Measurements from ENCODE around the gene NPSR1. TPM values are rescaled to one million over a fixed set of nuclear protein-coding genes. Genes with fewer than 3 reads are reported as not detected.

The NPSR1 gene
- total RNA-seq, 2 donors from 2014 or later = not detected

DNA sequence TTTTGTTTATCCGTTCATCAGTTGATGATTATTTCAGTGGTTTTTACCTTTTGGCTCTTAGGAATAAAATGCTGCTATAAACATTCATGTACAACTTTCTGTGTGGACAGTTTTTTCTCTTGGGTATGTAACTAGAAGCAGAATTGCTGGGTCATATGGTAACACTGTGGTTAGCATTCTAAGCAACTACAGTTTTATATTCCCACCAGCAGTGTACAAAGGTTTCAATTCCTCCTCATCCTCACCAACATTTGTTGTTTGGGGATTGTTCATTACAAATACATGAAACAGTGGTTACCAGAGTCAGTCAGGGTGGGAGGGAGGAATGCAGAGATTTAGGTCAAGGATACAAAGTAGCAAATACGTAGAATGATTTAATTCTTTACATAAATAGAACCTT, 97.0 kb downstream of the NPSR1 start:
- no peak for ATAC-seq (replicated peaks in 1 of 2)
- DNase-seq = no peak
- no peaks in the 10 kb centered on the region for H3K9me3 Mint-ChIP-seq
- H3K27me3 Mint-ChIP-seq (ENCODE audit: low read depth) = peaks cover 9% of the 10 kb centered on the region
- no peaks in the 10 kb centered on the region for H3K36me3 Mint-ChIP-seq (ENCODE audit: insufficient read depth in 2 of 2)
- H3K4me1 Mint-ChIP-seq (ENCODE audit: low read depth) = no peaks in the 10 kb centered on the region
- no peak overlapping the region for H3K27ac Mint-ChIP-seq
- H3K4me3 Mint-ChIP-seq = no peak overlapping the region

GRCh38 chr7:34756025-34756437, 98.0 kb downstream of the NPSR1 start:
- no peak for ATAC-seq (replicated peaks in 1 of 2)

DNA sequence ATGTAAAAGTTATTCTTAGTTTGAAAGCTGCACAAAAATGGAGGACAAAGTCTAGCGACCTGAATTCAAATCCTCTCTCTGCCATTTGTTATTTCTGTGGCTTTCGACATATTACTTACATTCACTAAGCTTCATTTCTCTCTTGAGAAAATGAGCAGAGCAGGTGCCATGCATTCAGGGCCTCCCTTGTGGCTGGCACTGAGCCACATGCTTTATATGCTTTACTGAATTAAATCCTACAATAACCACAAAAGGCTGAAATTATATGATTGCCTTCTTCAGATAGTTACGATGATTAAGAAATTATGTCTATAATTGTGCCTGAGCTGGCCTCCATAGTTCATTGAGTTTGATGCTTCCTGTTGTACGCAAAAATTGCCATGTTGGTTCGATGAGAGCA, 98.7 kb downstream of the NPSR1 start:
- DNase-seq (no peak), ATAC-seq (replicated peaks in 1 of 2) (no peak)
- Mint-ChIP-seq H3K27ac (no peak overlapping the region), H3K36me3 (ENCODE audit: insufficient read depth in 2 of 2) (no peaks in the 10 kb centered on the region), H3K27me3 (ENCODE audit: low read depth) (peaks cover 9% of the 10 kb centered on the region), H3K9me3 (no peaks in the 10 kb centered on the region), H3K4me3 (no peak overlapping the region), H3K4me1 (ENCODE audit: low read depth) (no peaks in the 10 kb centered on the region)

More at GRCh38 chr7:34756025-34756437, 98.0 kb downstream of the NPSR1 start:
- H3K4me1 Mint-ChIP-seq (ENCODE audit: low read depth) = no peaks in the 10 kb centered on the region
- peaks cover 9% of the 10 kb centered on the region for H3K27me3 Mint-ChIP-seq (ENCODE audit: low read depth)
- H3K36me3 Mint-ChIP-seq (ENCODE audit: insufficient read depth in 2 of 2) = no peaks in the 10 kb centered on the region
- H3K4me3 Mint-ChIP-seq = no peak overlapping the region
- no peak for DNase-seq
- H3K9me3 Mint-ChIP-seq = no peaks in the 10 kb centered on the region
- no peak overlapping the region for H3K27ac Mint-ChIP-seq

DNA sequence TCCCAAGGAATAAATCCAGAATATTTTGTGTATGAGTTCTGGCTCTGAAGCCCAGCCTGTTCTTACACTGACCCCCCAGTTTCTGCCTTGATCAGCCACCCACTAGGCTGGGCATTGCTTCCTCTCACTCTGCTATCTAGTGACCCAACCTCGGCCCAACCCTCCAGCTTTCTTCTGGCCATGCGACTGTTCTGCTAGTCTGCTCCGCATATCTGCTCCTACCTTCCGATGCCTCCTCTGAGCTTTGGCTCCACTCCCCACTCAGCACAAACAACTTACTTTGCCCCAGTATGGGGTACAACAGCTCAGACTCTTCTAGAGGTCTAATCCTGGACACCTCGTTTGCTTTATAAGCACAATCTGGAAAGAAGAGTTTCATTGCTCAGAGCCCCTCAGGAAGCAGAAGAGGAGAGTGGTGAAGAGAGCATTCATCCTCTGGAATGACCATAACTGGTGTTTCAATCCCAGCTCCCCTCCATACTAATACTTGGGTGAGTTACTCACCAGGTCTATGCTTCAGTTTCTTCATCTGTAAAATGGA, 99.6 kb downstream of the NPSR1 start:
- Mint-ChIP-seq H3K4me3 (no peak overlapping the region), H3K4me1 (ENCODE audit: low read depth) (no peaks in the 10 kb centered on the region), H3K27me3 (ENCODE audit: low read depth) (peaks cover 9% of the 10 kb centered on the region), H3K27ac (no peak overlapping the region), H3K9me3 (no peaks in the 10 kb centered on the region), H3K36me3 (ENCODE audit: insufficient read depth in 2 of 2) (no peaks in the 10 kb centered on the region)
- ATAC-seq (replicated peaks in 1 of 2) (no peak), DNase-seq (no peak)

DNA sequence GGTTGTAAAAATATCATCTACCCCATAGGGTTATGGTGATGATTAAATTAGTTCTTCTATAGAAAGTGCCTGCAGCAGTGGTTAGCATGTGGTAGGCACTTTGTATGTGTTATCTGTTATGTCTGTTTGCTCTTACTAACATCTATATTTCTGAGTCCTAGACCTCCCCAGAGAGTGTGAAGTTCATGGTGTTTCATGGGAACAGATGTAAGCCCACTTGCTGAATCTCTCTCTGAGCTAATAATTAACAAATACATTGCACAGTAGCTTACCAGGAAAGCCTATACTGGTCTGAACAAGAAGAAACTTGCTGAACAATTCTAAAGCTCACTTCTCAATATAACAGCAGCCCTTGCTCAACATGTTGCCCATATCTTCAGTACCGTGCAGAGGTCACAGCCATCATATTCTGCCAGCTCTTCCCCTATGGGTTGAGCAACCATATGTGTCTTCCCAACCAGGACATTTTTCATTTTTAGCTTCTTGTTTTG, 100.1 kb downstream of the NPSR1 start:
- peaks cover 9% of the 10 kb centered on the region for H3K27me3 Mint-ChIP-seq (ENCODE audit: low read depth)
- no peaks in the 10 kb centered on the region for H3K36me3 Mint-ChIP-seq (ENCODE audit: insufficient read depth in 2 of 2)
- no peaks in the 10 kb centered on the region for H3K4me1 Mint-ChIP-seq (ENCODE audit: low read depth)
- H3K27ac Mint-ChIP-seq = no peak overlapping the region
- no peak overlapping the region for H3K4me3 Mint-ChIP-seq
- ATAC-seq (replicated peaks in 1 of 2) (no peak), DNase-seq (no peak)
- H3K9me3 Mint-ChIP-seq = no peaks in the 10 kb centered on the region

DNA sequence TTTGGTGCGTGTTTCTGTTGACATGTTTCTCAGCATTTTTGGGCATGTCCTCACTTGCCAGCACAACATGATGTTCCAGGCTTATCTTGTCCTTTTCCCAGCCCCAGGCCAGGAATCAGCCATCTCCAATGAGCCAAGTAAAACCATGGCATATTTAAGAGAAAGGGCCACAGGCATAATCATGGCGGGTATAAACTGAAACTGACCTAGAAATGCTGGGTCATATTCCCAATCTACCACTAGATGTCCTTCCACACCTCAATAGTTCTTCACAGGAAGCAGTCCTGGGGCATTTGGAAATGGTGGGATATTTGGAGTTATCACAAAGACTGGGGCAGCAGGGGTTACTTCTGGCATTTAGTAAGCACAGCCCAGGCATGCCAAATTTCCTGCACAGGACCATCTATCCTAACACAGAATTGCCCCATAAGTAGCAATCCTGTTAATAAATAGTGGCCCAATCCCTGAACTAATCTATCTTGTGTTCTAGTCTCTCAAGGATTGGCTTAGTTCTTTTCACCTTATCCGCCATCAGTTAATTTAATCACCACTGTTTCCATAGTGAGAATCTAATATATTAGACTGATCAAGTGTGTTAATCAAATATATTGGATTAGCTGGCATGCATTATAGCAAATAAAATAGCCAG, 101.6 kb downstream of the NPSR1 start:
- peaks cover 9% of the 10 kb centered on the region for H3K27me3 Mint-ChIP-seq (ENCODE audit: low read depth)
- H3K36me3 Mint-ChIP-seq (ENCODE audit: insufficient read depth in 2 of 2) = no peaks in the 10 kb centered on the region
- no peak overlapping the region for H3K4me3 Mint-ChIP-seq
- no peaks in the 10 kb centered on the region for H3K9me3 Mint-ChIP-seq
- H3K27ac Mint-ChIP-seq = no peak overlapping the region
- H3K4me1 Mint-ChIP-seq (ENCODE audit: low read depth) = no peaks in the 10 kb centered on the region
- no peak for ATAC-seq (replicated peaks in 1 of 2)
- DNase-seq = no peak

DNA sequence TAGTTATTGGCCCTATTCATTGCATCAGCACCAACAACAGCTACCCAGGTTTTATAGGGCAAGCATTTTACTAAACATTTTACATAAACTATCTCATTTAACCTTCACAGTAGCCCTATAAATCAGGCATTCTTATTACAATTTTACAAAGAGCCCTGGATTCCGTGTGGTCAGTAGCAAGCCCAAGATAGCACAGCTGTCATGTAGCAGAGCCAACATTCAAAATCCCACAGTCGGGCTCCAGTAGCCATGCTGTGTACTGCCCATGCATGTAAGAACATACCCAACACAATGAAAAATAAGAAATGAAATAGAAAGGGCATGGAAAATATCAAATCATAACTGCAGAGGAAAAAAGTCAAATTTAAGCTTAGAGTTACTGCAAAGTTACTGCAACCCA, 102.3 kb downstream of the NPSR1 start:
- Mint-ChIP-seq H3K9me3 (no peaks in the 10 kb centered on the region), H3K27me3 (ENCODE audit: low read depth) (peaks cover 9% of the 10 kb centered on the region), H3K27ac (no peak overlapping the region), H3K36me3 (ENCODE audit: insufficient read depth in 2 of 2) (no peaks in the 10 kb centered on the region), H3K4me1 (ENCODE audit: low read depth) (no peaks in the 10 kb centered on the region), H3K4me3 (no peak overlapping the region)
- DNase-seq = no peak
- ATAC-seq (replicated peaks in 1 of 2) = no peak

DNA sequence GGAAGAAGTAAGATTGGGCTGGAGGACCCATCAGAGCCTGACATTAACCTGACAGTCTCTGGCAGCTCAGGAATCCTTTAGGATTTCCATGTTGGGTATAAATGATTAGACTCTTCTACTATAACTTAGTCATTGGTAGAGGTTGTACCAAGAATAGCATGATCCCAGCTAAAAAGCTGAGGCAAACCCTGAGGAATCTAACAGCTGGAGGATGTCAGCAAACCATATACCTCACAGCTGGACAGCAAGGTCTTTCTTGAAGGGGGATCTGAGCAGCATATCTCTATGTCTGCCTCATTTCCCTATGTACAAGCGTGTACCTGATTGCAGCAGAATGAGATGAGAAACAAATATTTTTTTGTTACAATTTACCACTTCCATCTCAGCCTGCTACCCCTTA, 103.2 kb downstream of the NPSR1 start:
- DNase-seq = no peak
- no peak overlapping the region for H3K27ac Mint-ChIP-seq
- H3K27me3 Mint-ChIP-seq (ENCODE audit: low read depth) = peaks cover 9% of the 10 kb centered on the region
- peaks cover 0 to 2% of the 10 kb centered on the region in 2 donors for H3K9me3 Mint-ChIP-seq
- no peaks in the 10 kb centered on the region for H3K36me3 Mint-ChIP-seq (ENCODE audit: insufficient read depth in 2 of 2)
- no peak overlapping the region for H3K4me3 Mint-ChIP-seq
- ATAC-seq (replicated peaks in 1 of 2) = no peak
- no peaks in the 10 kb centered on the region for H3K4me1 Mint-ChIP-seq (ENCODE audit: low read depth)

- Mint-ChIP-seq H3K4me3 (no peak overlapping the region), H3K27me3 (ENCODE audit: low read depth) (peaks cover 9% of the 10 kb centered on the region), H3K36me3 (ENCODE audit: insufficient read depth in 2 of 2) (no peaks in the 10 kb centered on the region), H3K9me3 (peaks cover 0 to 2% of the 10 kb centered on the region in 2 donors), H3K27ac (no peak overlapping the region), H3K4me1 (ENCODE audit: low read depth) (no peaks in the 10 kb centered on the region)
- DNase-seq (no peak), ATAC-seq (replicated peaks in 1 of 2) (no peak)
Observed at GRCh38 chr7:34761627-34762026, 103.6 kb downstream of the NPSR1 start.

- Mint-ChIP-seq H3K9me3 (peaks cover 0 to 2% of the 10 kb centered on the region in 2 donors), H3K4me1 (ENCODE audit: low read depth) (no peaks in the 10 kb centered on the region), H3K36me3 (ENCODE audit: insufficient read depth in 2 of 2) (no peaks in the 10 kb centered on the region), H3K4me3 (no peak overlapping the region), H3K27me3 (ENCODE audit: low read depth) (peaks cover 6% of the 10 kb centered on the region), H3K27ac (no peak overlapping the region)
- DNase-seq (no peak), ATAC-seq (replicated peaks in 1 of 2) (no peak)
Observed at GRCh38 chr7:34762764-34763163, 104.7 kb downstream of the NPSR1 start.

DNA sequence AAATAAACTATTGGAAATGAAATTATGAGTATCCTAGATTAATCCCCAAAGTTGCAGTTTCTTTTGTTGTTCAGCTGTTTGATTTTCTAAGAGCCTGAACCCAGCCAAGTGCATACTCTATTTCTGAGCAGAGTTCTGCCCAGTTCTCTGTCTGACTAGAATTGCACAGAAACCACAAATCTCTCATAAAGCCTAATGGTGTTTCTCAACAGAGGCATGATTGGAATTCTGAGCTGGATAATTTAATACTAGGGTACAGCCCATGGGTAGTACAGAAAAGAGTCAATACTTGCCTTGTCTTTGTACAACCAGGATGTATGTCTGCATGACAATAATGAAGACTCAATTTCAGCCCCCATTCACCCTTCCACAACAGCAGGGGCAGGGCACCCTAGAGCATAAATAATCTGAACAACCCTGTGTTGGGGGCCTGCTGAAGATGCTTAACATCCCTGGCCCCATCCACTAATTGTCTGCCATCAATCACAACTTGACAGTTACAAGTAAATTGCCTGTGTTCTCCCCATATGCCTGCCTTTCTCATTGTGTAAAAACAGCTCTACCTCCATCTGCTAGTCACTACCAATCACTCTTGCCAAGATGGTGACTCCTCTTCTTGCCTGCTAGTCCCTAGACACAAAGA, 114.4 kb downstream of the NPSR1 start:
- H3K4me1 Mint-ChIP-seq (ENCODE audit: low read depth) = no peaks in the 10 kb centered on the region
- H3K4me3 Mint-ChIP-seq = no peak overlapping the region
- DNase-seq = no peak
- H3K27ac Mint-ChIP-seq = no peak overlapping the region
- no peak for ATAC-seq (replicated peaks in 1 of 2)
- no peaks in the 10 kb centered on the region for H3K27me3 Mint-ChIP-seq (ENCODE audit: low read depth)
- no peaks in the 10 kb centered on the region for H3K36me3 Mint-ChIP-seq (ENCODE audit: insufficient read depth in 2 of 2)
- peaks cover 2 to 5% of the 10 kb centered on the region in 2 donors for H3K9me3 Mint-ChIP-seq

GRCh38 chr7:34776748-34777358, 118.8 kb downstream of the NPSR1 start:
- no peaks in the 10 kb centered on the region for H3K4me1 Mint-ChIP-seq (ENCODE audit: low read depth)
- no peak overlapping the region for H3K4me3 Mint-ChIP-seq
- DNase-seq (no peak), ATAC-seq (replicated peaks in 1 of 2) (no peak)
- no peaks in the 10 kb centered on the region for H3K36me3 Mint-ChIP-seq (ENCODE audit: insufficient read depth in 2 of 2)
- no peaks in the 10 kb centered on the region for H3K27me3 Mint-ChIP-seq (ENCODE audit: low read depth)
- H3K27ac Mint-ChIP-seq = no peak overlapping the region
- peaks cover 5 to 7% of the 10 kb centered on the region in 2 donors for H3K9me3 Mint-ChIP-seq

DNA sequence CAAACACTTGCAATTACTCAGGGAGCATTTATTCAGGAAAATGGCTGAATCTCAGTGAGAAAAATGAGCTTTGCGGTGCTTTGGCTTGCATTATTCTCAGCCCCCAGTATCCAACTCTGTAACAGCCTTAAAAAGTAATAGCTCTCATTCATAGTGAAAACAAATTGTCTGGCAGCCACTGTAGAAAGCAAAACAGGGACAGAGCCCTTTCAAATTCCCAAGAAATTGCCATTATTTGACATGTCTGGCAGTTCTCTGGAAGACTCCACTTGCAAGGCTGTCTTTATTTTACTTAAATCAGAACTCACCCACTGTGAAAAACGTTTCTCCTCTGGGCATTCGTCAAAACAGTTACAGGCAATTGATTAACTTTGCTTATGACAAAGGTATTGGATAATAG, 122.5 kb downstream of the NPSR1 start:
- Mint-ChIP-seq H3K27ac (no peak overlapping the region), H3K4me3 (no peak overlapping the region), H3K27me3 (ENCODE audit: low read depth) (no peaks in the 10 kb centered on the region), H3K9me3 (peaks cover 14 to 17% of the 10 kb centered on the region in 2 donors), H3K4me1 (ENCODE audit: low read depth) (no peaks in the 10 kb centered on the region), H3K36me3 (ENCODE audit: insufficient read depth in 2 of 2) (peaks cover 0 to 7% of the 10 kb centered on the region in 2 donors)
- ATAC-seq (replicated peaks in 1 of 2) (no peak), DNase-seq (no peak)

All from activated T-cell treated with anti-CD3 and anti-CD28 coated beads, Interleukin-2, amount 50 U/mL, for 72 hours (primary cell).